SJSA1 (cell line): ENCODE data around the gene RALGDS. TPM values are rescaled to one million over a fixed set of nuclear protein-coding genes. Genes with fewer than 3 reads are reported as not detected.

ENCODE experiments used
- DNase-seq, 2 experiments: peaks; one replicate each; pipeline ENCODE4 v3.0.0-alpha.2; 2015 to 2020; ENCODE audit warnings: low spot score in 2 of 2, low read depth in 1 of 2
- H3K27ac ChIP-seq: fragments of 250-450 bp; sonication (Bioruptor Pico); 2 replicates; pipeline ENCODE4 v1.5.1; 2020; ENCODE audit warnings: mild to moderate bottlenecking, moderate library complexity
- H3K27me3 ChIP-seq: fragments of 250-450 bp; sonication (Bioruptor Pico); replicated peaks from 2 replicates; pipeline ENCODE4 v1.5.1; 2020; ENCODE audit warnings: mild to moderate bottlenecking, moderate library complexity
- H3K36me3 ChIP-seq: fragments of 250-450 bp; sonication (Bioruptor Pico); 2 replicates; pipeline ENCODE4 v1.5.1; 2020; ENCODE audit warnings: mild to moderate bottlenecking
- H3K4me1 ChIP-seq: fragments of 250-450 bp; sonication (Bioruptor Pico); replicated peaks from 2 replicates; pipeline ENCODE4 v1.6.1; 2021; ENCODE audit warnings: mild to moderate bottlenecking
- H3K4me3 ChIP-seq: fragments of 250-450 bp; sonication (Bioruptor Pico); 2 replicates; pipeline ENCODE4 v1.5.1; 2020; ENCODE audit warnings: mild to moderate bottlenecking
- H3K9me3 ChIP-seq: fragments of 250-450 bp; sonication (Bioruptor Pico); replicated peaks from 2 replicates; pipeline ENCODE4 v1.5.1; 2020; ENCODE audit warnings: mild to moderate bottlenecking
- total RNA-seq: library from RNA; depleted of rRNA; stranded (reverse); fragments of >200 nt; shearing (Covaris generic); gene quantifications from 2 replicates; pipeline ENCODE4 v1.2.3, GENCODE V29; 2014

Gene RALGDS
- total RNA-seq, 1 experiment from 2014 or later = 8.6 TPM

GRCh38 chr9:133146746-133147411, 25.8 kb upstream of the RALGDS start:
- Histone ChIP-seq H3K27me3 (no peaks in the 10 kb centered on the region), H3K36me3 (no peaks in the 10 kb centered on the region), H3K4me3 (no peak overlapping the region), H3K9me3 (no peaks in the 10 kb centered on the region), H3K4me1 (peaks cover 31% of the 10 kb centered on the region), H3K27ac (no peak overlapping the region)
- no peak for DNase-seq

- no peaks in the 10 kb centered on the region for H3K9me3 ChIP-seq
- no peaks in the 10 kb centered on the region for H3K36me3 ChIP-seq
- H3K27ac ChIP-seq = no peak overlapping the region
- peaks cover 31% of the 10 kb centered on the region for H3K4me1 ChIP-seq
- H3K27me3 ChIP-seq = no peaks in the 10 kb centered on the region
- no peak for DNase-seq
- no peak overlapping the region for H3K4me3 ChIP-seq
Observed at GRCh38 chr9:133144904-133145851, 24.1 kb upstream of the RALGDS start.

- H3K36me3 ChIP-seq = no peaks in the 10 kb centered on the region
- H3K4me1 ChIP-seq = peaks cover 26% of the 10 kb centered on the region
- H3K9me3 ChIP-seq = no peaks in the 10 kb centered on the region
- peak; percentile 68 to 84 for DNase-seq
- no peak overlapping the region for H3K27ac ChIP-seq
- no peaks in the 10 kb centered on the region for H3K27me3 ChIP-seq
- peak overlapping the region; percentile 15 for H3K4me3 ChIP-seq
Observed at GRCh38 chr9:133144142-133144903, 23.3 kb upstream of the RALGDS start.

GRCh38 chr9:133143639-133144141, 22.6 kb upstream of the RALGDS start:
- H3K9me3 ChIP-seq = no peaks in the 10 kb centered on the region
- H3K4me1 ChIP-seq = peaks cover 23% of the 10 kb centered on the region
- H3K27ac ChIP-seq = no peak overlapping the region
- no peaks in the 10 kb centered on the region for H3K27me3 ChIP-seq
- no peak overlapping the region for H3K4me3 ChIP-seq
- H3K36me3 ChIP-seq = no peaks in the 10 kb centered on the region
- no peak for DNase-seq

GRCh38 chr9:133142684-133143622, 21.9 kb upstream of the RALGDS start:
- Histone ChIP-seq H3K4me1 (peaks cover 24% of the 10 kb centered on the region), H3K4me3 (no peak overlapping the region), H3K9me3 (no peaks in the 10 kb centered on the region), H3K27ac (no peak overlapping the region), H3K36me3 (no peaks in the 10 kb centered on the region), H3K27me3 (no peaks in the 10 kb centered on the region)
- DNase-seq = no peak

GRCh38 chr9:133141833-133142595, 21.0 kb upstream of the RALGDS start:
- Histone ChIP-seq H3K36me3 (no peaks in the 10 kb centered on the region), H3K4me3 (no peak overlapping the region), H3K9me3 (no peaks in the 10 kb centered on the region), H3K27me3 (no peaks in the 10 kb centered on the region), H3K4me1 (peaks cover 24% of the 10 kb centered on the region), H3K27ac (no peak overlapping the region)
- DNase-seq = no peak

- H3K36me3 ChIP-seq = no peaks in the 10 kb centered on the region
- H3K27ac ChIP-seq = no peak overlapping the region
- peaks cover 28% of the 10 kb centered on the region for H3K4me1 ChIP-seq
- DNase-seq = no peak
- no peaks in the 10 kb centered on the region for H3K9me3 ChIP-seq
- no peak overlapping the region for H3K4me3 ChIP-seq
- H3K27me3 ChIP-seq = no peaks in the 10 kb centered on the region
Observed at GRCh38 chr9:133140606-133141005, 19.6 kb upstream of the RALGDS start.

- no peaks in the 10 kb centered on the region for H3K27me3 ChIP-seq
- DNase-seq = no peak
- no peaks in the 10 kb centered on the region for H3K36me3 ChIP-seq
- H3K4me3 ChIP-seq = no peak overlapping the region
- H3K9me3 ChIP-seq = no peaks in the 10 kb centered on the region
- H3K4me1 ChIP-seq = peaks cover 33% of the 10 kb centered on the region
- H3K27ac ChIP-seq = no peak overlapping the region
Observed at GRCh38 chr9:133140174-133140505, 19.1 kb upstream of the RALGDS start.

- H3K27ac ChIP-seq = no peak overlapping the region
- no peaks in the 10 kb centered on the region for H3K9me3 ChIP-seq
- no peak overlapping the region for H3K4me3 ChIP-seq
- H3K4me1 ChIP-seq = peaks cover 34% of the 10 kb centered on the region
- no peaks in the 10 kb centered on the region for H3K27me3 ChIP-seq
- DNase-seq = no peak
- no peaks in the 10 kb centered on the region for H3K36me3 ChIP-seq
Observed at GRCh38 chr9:133139246-133140173, 18.5 kb upstream of the RALGDS start.

- Histone ChIP-seq H3K9me3 (no peaks in the 10 kb centered on the region), H3K27ac (no peak overlapping the region), H3K4me3 (no peak overlapping the region), H3K4me1 (peaks cover 43% of the 10 kb centered on the region), H3K36me3 (no peaks in the 10 kb centered on the region), H3K27me3 (no peaks in the 10 kb centered on the region)
- no peak for DNase-seq
Observed at GRCh38 chr9:133137451-133138231, 16.6 kb upstream of the RALGDS start.

- peak overlapping the region; percentile 93 for H3K27ac ChIP-seq
- H3K4me1 ChIP-seq = peaks cover 40% of the 10 kb centered on the region
- no peaks in the 10 kb centered on the region for H3K36me3 ChIP-seq
- no peak overlapping the region for H3K4me3 ChIP-seq
- no peaks in the 10 kb centered on the region for H3K9me3 ChIP-seq
- no peaks in the 10 kb centered on the region for H3K27me3 ChIP-seq
- DNase-seq = peak; percentile 86 to 94
Observed at GRCh38 chr9:133135146-133135745, 14.2 kb upstream of the RALGDS start.
